Transverse colon (tissue), 4 donors: ENCODE data around the gene PRKACB. TPM values are rescaled to one million over a fixed set of nuclear protein-coding genes. Genes with fewer than 3 reads are reported as not detected.
A peak's percentile ranks its signal among the peaks of the same experiment; 100 is the strongest.
"Not testable (repeated sequence)": the region's sequence is repeated elsewhere in the genome, so short reads cannot be mapped to it uniquely, and the experiment has no call there.

Source experiments
- DNase-seq: peaks from one replicate; pipeline ENCODE4 v3.0.0-alpha.2; 2019
- H3K27ac ChIP-seq, 4 donors: fragments of 200-600 bp; sonication (generic); 2 replicates each; pipeline ENCODE4 v1.5.1; 2016 to 2018; ENCODE audit warnings: inconsistent platforms in 4 of 4
- H3K27me3 ChIP-seq: fragments of 200-600 bp; sonication (generic); 2 replicates; pipeline ENCODE4 v1.5.1; 2017; ENCODE audit warnings: inconsistent platforms
- H3K36me3 ChIP-seq, 4 donors: fragments of 200-600 bp; sonication (generic); 2 replicates each; pipeline ENCODE4 v1.5.1; 2017 to 2019; ENCODE audit warnings: inconsistent platforms in 4 of 4
- H3K4me1 ChIP-seq, 4 donors: fragments of 200-600 bp; sonication (generic); 2 replicates each; pipeline ENCODE4 v1.5.1; 2017 to 2020; ENCODE audit warnings: inconsistent platforms in 4 of 4
- H3K4me3 ChIP-seq, 4 donors: fragments of 200-600 bp; sonication (generic); 1 replicate in 1 of 4; 2 replicates in 3 of 4; pipeline versions ENCODE4 v1.5.1 to v1.6.1; 2017 to 2019; ENCODE audit warnings: inconsistent platforms in 4 of 4
- H3K9me3 ChIP-seq, 2 donors: fragments of 200-600 bp; sonication (generic); 2 replicates each; pipeline ENCODE4 v1.5.1; 2017 to 2019; ENCODE audit warnings: inconsistent platforms in 2 of 2
- CTCF ChIP-seq, 5 experiments: fragments of 200-600 bp in 3 of 5; fragments of 450-650 bp in 2 of 5; sonication (generic) in 3 of 5; IDR thresholded peaks; 1 replicate in 2 of 5; 2 replicates in 3 of 5; pipeline ENCODE4 v1.5.1; 2016 to 2017; ENCODE audit warnings: antibody characterized with exemption in 5 of 5, inconsistent platforms in 3 of 5, mild to moderate bottlenecking in 2 of 5, moderate library complexity in 1 of 5
- EP300 ChIP-seq: sonication (generic); formaldehyde crosslinking; IDR thresholded peaks from one replicate; pipeline ENCODE4 v1.6.1; 2017; ENCODE audit warnings: antibody characterized with exemption, low read depth
- POLR2A ChIP-seq: fragments of 450-650 bp; IDR thresholded peaks from one replicate; pipeline ENCODE4 v1.6.1; 2016; ENCODE audit warnings: antibody characterized with exemption, mild to moderate bottlenecking, moderate library complexity
- POLR2AphosphoS5 ChIP-seq, 3 donors: sonication (generic); formaldehyde crosslinking; IDR thresholded peaks; one replicate each; pipeline ENCODE4 v1.6.1; 2016; ENCODE audit warnings: antibody characterized with exemption in 3 of 3
- WGBS, 2 donors: methylation state at CpG; one replicate each; pipeline ENCODE4 v1.1.5; 2018; ENCODE audit warnings: low coverage in 1 of 2; 5-methylcytosine and 5-hydroxymethylcytosine counted together
- in situ Hi-C, 4 donors: fragments of 200-750 bp; cut with MboI; loops; one replicate each; pipeline versions ENCODE4 v1.15.0 to v1.15.1; 2017; ENCODE audit warnings: low sequenced_read_pairs in 3 of 4, low pct_ligation_motif_present in 1 of 4, low pct_unique_long_range_greater_than_20kb in 1 of 4
- intact Hi-C: fragments of 100-400 bp; cut with DNase I; formaldehyde crosslinking; loops from one replicate; pipeline ENCODE4 v1.15.1; 2023; ENCODE audit warnings: low total_unique reads
- total RNA-seq, 4 donors: library from RNA; depleted of rRNA; stranded (reverse); fragments of >200 nt; gene quantifications; one replicate each; pipeline ENCODE4 v1.1.0, GENCODE V29; 2016

The PRKACB gene
- total RNA-seq, 4 donors from 2014 or later: 34.6 to 115 (median 79.2) TPM

- no peaks in the 10 kb centered on the region for H3K36me3 ChIP-seq
- H3K4me3 ChIP-seq: no peak overlapping the region
- DNase-seq: peak; percentile 39
- H3K27me3 ChIP-seq: no peaks in the 10 kb centered on the region
- WGBS, 2 donors: 68% methylated on average over 3 of the region's 3 CpGs; no CpG with 5 or more reads in 1 of the 2 donors
- H3K9me3 ChIP-seq: no peaks in the 10 kb centered on the region
- intact Hi-C loops (no loop called here), in situ Hi-C loops (loop anchor here in 1 of 4 donors (25.0 kb wide), 1 partner anchor 166 kb away; no protein-coding TSS in a partner anchor)
- H3K4me1 ChIP-seq: peaks cover 0 to 13% (median 4%) of the 10 kb centered on the region in 4 donors
- peak overlapping the region in 1 of 4 donors; percentile 21 for H3K27ac ChIP-seq
- TF ChIP-seq POLR2AphosphoS5 (IDR thresholded peaks at IDR 0.05) (no peak), CTCF (IDR thresholded peaks at IDR 0.05) (no peak), EP300 (no peak), POLR2A (no peak)
These were observed 40.7 kb upstream of the PRKACB start for GRCh38 chr1:84103197-84103992.

- intact Hi-C loops, H3K36me3 ChIP-seq, H3K27ac ChIP-seq, H3K27me3 ChIP-seq, DNase-seq, H3K4me1 ChIP-seq, H3K4me3 ChIP-seq, H3K9me3 ChIP-seq: not testable (repeated sequence)
- in situ Hi-C loops: loop anchor here in 1 of 4 donors (25.0 kb wide), 1 partner anchor 170 kb away; no protein-coding TSS in a partner anchor
- 48 to 57% methylated on average over 1 of the region's 1 CpG for WGBS, 2 donors
These were observed 36.5 kb upstream of the PRKACB start for GRCh38 chr1:84107538-84107937.

DNA sequence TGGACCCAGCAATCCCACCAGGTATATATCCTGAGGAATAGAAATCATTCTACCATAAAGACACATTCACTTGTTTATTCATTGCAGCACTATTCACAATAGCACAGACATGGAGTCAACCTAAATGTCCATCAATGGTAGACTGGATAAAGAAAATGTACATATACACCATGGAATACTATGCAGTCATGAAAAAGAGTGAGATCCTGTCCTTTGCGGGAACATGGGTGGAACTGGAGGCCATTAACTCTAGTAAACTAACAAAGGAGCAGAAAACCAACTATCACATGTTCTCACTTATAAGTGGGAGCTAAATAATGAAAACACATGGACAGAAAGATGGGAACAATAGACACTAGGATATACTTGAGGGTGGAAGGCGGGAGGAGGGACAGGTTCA lies 36.1 kb upstream of the PRKACB start:
- peaks cover 0 to 8% (median 3%) of the 10 kb centered on the region in 4 donors for H3K4me1 ChIP-seq
- intact Hi-C loops (no loop called here), in situ Hi-C loops (loop anchor here in 1 of 4 donors (25.0 kb wide), 1 partner anchor 171 kb away; no protein-coding TSS in a partner anchor)
- no peaks in the 10 kb centered on the region for H3K9me3 ChIP-seq
- no peak for TF ChIP-seq EP300
- TF ChIP-seq CTCF (IDR thresholded peaks at IDR 0.05): no peak
- TF ChIP-seq POLR2A: no peak
- no peak for TF ChIP-seq POLR2AphosphoS5 (IDR thresholded peaks at IDR 0.05)
- no peaks in the 10 kb centered on the region for H3K27me3 ChIP-seq
- H3K36me3 ChIP-seq: no peaks in the 10 kb centered on the region
- no peak overlapping the region for H3K4me3 ChIP-seq
- no peak for DNase-seq
- H3K27ac ChIP-seq: no peak overlapping the region
- 100% methylated on average over 1 to 2 of the region's 2 CpGs for WGBS, 2 donors

GRCh38 chr1:84108900-84109578 lies 35.0 kb upstream of the PRKACB start:
- no peaks in the 10 kb centered on the region for H3K4me1 ChIP-seq
- no peak for DNase-seq
- 83 to 94% methylated on average over 3 of the region's 3 CpGs for WGBS, 2 donors
- in situ Hi-C loops (loop anchor here in 1 of 4 donors (25.0 kb wide), 1 partner anchor 172 kb away; no protein-coding TSS in a partner anchor), intact Hi-C loops (no loop called here)
- H3K4me3 ChIP-seq: no peak overlapping the region
- H3K36me3 ChIP-seq: no peaks in the 10 kb centered on the region
- H3K27me3 ChIP-seq: no peaks in the 10 kb centered on the region
- H3K27ac ChIP-seq: no peak overlapping the region
- TF ChIP-seq EP300: no peak
- TF ChIP-seq POLR2A: no peak
- no peak for TF ChIP-seq CTCF (IDR thresholded peaks at IDR 0.05)
- H3K9me3 ChIP-seq: no peaks in the 10 kb centered on the region
